NCI-H460 (cell line): ENCODE results near the gene RAB42. TPM values are rescaled to one million over a fixed set of nuclear protein-coding genes. Genes with fewer than 3 reads are reported as not detected.
"Not testable (repeated sequence)": the region's sequence is repeated elsewhere in the genome, so short reads cannot be mapped to it uniquely, and the experiment has no call there.

Experiments
- DNase-seq: peaks from one replicate; pipeline ENCODE4 v3.0.0-alpha.2; 2016; ENCODE audit warnings: low read depth; ENCODE audit errors: extremely low read depth
- polyA plus RNA-seq: library from polyadenylated mRNA; depleted of rRNA; stranded (reverse); fragments of >200 nt; gene quantifications from 2 replicates; pipeline ENCODE4 v1.2.3, GENCODE V29; 2014; cell fraction: nucleus; rRNA removed
- total RNA-seq: library from RNA; depleted of rRNA; stranded (reverse); fragments of >200 nt; shearing (Covaris generic); gene quantifications from 2 replicates; pipeline ENCODE4 v1.2.3, GENCODE V29; 2014; rRNA removed

Gene RAB42, protein sequence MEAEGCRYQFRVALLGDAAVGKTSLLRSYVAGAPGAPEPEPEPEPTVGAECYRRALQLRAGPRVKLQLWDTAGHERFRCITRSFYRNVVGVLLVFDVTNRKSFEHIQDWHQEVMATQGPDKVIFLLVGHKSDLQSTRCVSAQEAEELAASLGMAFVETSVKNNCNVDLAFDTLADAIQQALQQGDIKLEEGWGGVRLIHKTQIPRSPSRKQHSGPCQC
- total RNA-seq: 0.46 and 1.4 TPM in 2 replicates
- 0.14 and 0.40 TPM in 2 replicates for polyA plus RNA-seq

GRCh38 chr1:28591708-28592320 is at the start of gene RAB42:
Gene RAB42, plus strand, starts transcription at chr1:28592265. Its CDS starts 247 bp downstream, at chr1:28592512.
- no peak for DNase-seq

- no peak for DNase-seq
These were observed 46.8 kb upstream of the RAB42 start for GRCh38 chr1:28545246-28545628.

DNA sequence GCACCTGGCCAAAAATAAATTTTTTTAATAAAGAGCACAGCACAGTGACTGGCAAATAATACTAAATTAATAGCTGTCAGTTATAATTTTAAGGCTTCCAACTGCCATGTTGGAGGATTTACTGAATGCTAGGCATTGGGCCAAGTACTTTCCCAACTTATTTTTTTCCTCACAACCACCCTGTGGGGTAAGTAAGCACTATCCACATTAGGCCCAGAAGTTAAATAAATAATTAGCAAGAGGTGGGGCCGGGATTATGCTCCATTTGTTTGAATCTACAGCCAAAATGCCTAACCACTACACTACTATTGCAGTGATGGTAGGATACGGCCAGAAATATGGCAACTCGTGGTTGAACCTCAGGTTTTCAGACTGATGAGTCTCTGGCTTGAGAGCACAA is 43.7 kb upstream of the RAB42 start:
- DNase-seq: no peak

GRCh38 chr1:28551381-28551780 is 40.7 kb upstream of the RAB42 start:
- DNase-seq: no peak

- DNase-seq: peak; percentile 90
These were observed 39.1 kb upstream of the RAB42 start, which contains the start of gene TRNAU1AP for GRCh38 chr1:28552758-28553663. Gene TRNAU1AP, plus strand, starts transcription at chr1:28553085. Its CDS starts 26 bp downstream, at chr1:28553111.

DNA sequence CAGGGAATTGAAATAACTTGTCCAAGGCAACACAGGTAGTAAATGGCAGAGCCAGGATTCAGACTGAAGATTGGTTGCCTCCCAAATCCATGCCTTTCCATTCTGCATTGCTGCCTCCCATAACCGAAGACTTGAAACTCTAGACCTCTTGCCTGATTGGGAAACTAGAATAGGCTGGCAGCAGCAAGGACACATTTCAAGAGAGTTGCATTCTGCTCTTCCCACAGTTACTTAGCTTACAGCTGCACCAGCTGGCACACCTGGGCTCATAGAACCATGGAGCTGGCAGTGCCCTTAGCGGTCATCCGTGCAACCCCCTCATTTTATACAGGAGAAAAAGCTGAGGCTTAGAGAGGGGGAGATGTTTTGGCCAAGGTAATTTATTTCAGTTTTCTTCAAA is 31.2 kb upstream of the RAB42 start:
- no peak for DNase-seq

GRCh38 chr1:28564310-28564709 is 27.8 kb upstream of the RAB42 start:
- DNase-seq: no peak

DNA sequence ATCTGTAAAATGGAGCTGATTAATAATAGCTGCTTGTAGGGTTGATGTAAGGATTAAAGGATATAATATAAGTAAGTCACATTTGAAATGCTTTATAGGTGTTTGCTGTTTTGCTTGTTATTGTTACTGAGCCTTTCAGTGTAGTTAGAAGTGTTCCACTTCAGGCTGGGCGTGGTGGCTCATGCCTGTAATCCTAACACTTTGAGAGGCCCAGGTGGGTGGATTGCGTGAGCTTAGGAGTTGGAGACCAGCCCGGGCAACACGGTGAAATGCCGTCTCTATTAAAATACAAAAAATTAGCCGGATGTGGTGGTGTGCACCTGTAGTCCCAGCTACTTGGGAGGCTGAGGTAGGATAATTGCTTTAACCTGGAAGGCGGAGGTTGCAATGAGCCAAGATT is 27.0 kb upstream of the RAB42 start:
- DNase-seq: no peak

DNA sequence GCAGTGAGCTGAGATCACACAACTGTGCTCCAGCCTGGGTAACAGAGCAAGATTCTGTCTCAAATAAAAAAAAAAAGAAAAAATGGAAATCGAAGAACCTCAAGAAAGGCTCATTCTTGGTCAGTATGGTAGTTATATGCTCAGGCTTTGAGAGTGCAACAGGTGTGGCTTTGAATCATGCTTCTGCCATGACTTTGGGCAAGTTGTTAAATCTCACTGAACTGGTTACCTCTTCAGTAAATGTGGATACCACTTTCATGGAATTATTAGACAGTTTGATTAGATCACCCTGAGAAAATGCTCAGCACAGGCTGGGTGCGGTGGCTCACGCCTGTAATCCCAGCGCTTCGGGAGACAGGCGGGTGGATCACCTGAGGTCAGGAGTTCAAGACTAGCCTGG is 26.3 kb upstream of the RAB42 start:
- DNase-seq: no peak

- DNase-seq: no peak
These were observed 25.1 kb upstream of the RAB42 start for GRCh38 chr1:28566931-28567330.

DNA sequence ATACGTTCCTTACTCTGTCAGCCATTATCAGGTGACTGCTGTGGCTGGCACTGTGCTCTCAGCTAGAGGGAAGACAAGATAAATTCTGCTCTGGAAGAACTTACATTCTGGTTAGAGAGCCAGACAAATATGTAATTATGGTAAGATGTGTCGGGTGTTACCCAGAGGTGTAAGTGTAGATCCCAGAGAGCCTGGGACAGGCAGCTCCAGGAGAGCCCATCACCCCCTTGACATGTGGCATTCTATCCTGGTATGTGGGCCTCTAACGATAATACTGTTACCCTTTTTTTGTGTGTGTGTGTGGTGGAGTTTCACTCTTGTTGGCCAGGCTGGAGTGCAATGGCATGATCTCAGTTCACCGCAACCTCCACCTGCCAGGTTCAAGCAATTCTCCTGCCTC is 20.2 kb upstream of the RAB42 start:
- no peak for DNase-seq

DNA sequence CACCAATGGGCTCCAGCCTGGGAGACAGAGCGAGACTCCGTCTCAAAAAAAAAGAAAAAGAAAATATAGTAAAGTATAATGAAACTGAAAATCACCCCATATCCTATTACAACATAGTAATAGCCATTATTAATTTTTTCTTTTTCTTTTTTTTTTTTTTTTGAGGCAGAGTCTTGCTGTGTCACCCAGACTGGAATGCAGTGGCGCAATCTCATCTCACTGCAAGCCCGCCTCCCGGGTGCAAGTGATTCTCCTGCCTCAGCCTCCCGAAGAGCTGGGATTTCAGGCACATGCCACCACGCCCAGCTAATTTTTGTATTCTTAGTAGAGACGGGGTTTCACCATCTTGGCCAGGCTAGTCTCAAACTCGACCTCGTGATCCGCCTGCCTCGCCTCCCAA is 19.2 kb upstream of the RAB42 start:
- not testable (repeated sequence) for DNase-seq

- DNase-seq: no peak
These were observed 18.5 kb upstream of the RAB42 start for GRCh38 chr1:28573564-28573963.

DNA sequence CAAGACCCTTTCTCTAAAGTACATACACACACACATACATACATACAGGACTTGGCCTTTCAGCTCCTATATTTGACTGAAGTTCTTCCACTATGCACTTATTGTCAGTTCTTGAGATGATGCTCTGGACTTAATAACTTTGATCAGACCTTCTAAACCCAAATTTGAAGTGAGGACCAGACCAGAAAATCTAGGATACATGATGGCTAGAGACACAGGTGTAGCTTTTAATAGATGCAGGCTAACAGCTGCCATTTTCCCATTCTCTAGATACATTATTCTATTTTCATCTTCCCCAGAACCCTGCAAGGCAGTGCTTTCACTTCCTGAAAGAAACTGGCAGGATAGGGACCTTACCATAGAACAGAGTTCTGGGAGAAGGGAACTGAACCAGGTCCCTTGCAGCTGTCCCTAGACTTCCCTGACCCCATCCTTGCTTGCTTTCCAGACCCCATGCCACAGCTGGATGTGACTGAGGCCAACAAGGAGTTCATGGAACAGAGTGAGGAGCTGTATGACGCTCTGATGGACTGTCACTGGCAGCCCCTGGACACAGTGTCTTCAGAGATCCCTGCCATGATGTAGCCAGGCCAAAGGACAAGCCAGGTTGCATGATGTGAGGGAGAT is 14.9 kb upstream of the RAB42 start:
- no peak for DNase-seq

- DNase-seq: no peak
These were observed 14.1 kb upstream of the RAB42 start for GRCh38 chr1:28577738-28578536.

DNA sequence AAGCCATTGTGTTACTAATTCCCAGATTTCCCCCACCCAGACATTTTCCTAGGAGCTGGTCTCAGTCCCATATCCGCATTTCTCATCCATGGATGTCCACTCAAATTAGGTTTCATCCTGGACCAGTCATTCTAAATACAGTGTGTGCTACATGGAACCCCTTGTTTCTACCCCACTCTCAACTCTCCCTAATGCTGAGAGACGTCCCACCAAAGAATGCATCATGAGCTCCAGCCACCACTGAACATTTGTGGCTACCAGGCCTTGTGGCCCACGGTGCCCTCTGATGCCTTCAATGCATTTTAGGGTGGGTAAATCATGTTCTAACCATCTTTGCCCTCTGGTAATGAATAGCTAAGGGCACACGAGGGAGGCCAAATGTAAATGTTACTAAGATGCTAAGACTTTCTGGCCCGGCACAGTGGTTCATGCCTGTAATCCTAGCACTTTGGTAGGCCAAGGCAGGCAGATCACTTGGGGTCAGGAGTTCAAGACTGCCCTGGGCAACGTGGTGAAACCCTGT is 13.3 kb upstream of the RAB42 start:
- DNase-seq: no peak

GRCh38 chr1:28579401-28579800 is 12.7 kb upstream of the RAB42 start:
- DNase-seq: no peak

DNA sequence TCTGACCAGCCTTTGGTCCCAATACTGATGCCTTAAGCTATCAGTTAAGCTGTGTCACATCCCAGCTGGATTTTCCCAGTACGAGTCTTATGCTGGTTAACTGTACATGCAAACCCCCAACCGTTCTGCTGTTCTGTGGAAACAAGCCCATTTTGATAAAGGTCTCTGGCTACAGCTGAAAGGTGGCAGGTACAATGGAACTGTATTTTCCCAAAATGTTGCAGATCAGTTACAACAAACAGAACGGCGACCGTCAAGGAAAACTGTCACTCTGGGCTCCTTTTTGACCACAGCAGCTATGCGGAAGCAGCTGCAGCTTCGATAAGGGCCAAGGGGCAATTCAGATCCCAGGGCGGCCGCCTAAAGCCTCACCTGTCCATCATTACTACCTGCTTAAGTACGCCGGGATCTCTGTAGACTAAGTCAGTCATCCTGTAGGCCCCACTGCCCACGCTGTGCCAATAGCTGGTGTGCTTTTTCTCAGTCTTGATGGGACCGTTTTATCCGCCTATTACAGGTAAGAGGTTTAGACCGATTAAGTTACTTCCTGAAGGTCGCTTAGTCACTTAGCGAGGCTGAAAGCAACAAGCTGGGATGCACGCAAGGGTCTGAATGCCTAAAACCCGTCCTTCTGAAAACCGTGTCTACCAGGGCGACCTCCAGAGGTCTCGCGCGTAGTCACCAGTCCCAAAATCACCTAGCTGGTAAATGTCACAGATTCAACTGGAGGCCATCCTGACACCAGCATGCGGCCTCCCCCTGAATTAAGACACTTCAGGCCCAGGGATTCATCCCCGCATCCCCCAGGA is 11.1 kb upstream of the RAB42 start:
- DNase-seq: no peak
